NCI-H748 (cell line): ENCODE data around the gene EVI5.
A peak's percentile ranks its signal among the peaks of the same experiment; 100 is the strongest.
"Not testable (repeated sequence)": the region's sequence is repeated elsewhere in the genome, so short reads cannot be mapped to it uniquely, and the experiment has no call there.

Experiments used
- DNase-seq: peaks from one replicate; lab custom pipeline; 2025; ENCODE audit not compliant: unreplicated experiment; lab: John Stamatoyannopoulos, UW

The EVI5 gene

DNA sequence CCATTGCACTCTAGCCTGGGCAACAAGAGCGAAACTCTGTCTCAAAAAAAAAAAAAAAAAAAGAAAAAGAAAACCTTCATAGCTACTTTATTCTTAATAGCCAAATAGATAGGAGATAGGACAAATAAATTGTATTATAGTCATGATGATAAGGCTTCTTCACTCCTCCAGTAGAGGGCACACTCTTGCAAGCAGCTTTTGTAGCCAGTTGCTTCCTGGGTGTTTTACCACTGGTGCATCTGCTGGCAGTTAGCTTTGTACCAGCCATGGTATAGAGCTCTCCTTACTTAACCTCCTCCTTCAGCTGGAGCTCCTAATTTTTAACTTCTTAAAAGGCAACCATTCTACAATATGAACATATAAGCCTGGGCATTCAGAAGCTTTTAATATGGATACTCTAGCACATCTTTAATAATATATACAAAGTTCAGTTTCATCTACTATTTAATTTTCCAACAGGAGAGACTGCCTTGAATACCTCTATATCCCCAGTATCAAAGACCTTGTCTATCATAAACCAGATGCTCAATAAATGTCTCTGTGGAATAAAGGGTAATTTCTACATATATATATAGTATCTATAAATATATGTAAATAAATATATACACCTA is 35.8 kb downstream of the EVI5 start:
- DNase-seq, result peak; percentile 59

DNA sequence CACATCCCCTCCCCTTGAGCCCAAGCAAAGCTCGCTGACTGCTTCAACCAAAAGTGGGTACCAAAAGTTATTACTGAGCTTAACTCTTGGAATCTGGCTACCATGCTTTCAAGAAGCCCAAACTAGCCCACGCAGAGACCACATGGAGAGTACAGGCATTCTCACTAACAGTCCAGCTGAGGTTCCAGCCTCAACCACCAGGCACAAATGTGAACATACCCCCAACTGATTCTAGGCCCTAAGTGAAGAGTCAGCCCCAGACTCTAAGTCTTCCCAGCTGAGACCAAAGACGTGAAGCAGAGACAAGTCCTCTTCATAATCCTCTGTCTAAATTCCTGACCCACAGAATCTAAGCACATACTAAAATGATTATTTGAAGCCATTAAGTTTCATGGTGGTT is 36.8 kb downstream of the EVI5 start:
- no peak for DNase-seq

DNA sequence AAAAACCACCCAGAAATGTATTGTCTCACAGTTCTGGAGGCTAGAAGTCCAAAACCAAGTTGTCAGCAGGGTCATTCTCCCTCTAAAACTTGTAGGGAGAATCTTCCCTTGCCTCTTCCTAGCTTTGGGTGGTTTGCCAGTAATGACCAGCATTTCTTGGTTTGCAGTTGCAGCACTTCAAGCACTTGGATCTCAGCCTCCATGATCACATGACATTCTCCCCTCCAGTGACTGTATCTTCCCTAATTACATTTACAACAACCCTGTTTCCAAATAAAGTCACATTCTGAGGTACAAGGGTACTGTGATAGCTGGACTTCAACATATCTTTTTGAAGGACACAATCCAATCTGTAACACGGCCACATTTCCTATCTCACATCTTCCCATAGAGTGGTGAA is 37.2 kb downstream of the EVI5 start:
- DNase-seq, result no peak

DNA sequence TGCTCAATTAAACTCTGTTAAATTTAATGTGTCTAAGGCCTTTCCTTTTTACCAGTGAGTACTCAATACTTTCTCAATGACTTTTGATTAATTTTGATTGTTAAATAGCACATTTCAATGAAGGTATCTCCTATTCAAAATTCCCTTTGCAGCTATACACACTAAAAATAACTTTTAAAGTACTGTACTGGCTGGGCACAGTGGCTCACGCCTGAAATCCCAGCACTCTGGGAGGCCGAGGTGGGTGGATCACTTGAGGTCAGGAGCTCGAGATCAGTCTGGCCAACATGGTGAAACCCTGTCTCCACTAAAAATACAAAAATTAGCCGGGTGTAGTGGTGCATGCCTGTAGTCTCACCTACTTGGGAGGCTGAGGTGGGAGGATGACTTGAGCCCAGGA is 38.7 kb downstream of the EVI5 start:
- not testable (repeated sequence) for DNase-seq

DNA sequence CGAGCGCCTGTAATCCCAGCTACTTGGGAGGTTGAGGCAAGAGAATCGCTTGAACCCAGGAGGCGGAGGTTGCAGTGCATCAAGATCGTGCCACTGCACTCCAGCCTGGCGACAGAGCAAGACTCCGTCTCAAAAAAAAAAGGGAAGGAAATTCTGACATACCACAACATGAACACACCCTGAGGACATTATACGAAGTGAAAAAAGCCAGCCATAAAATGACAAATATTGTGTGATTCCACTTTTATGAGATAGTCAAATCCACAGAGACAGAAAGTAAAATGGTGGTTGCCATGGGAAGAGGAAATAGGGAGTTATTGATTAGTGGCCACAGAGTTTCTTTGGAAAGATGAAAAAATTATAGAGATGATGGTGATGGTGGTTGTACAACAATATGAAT is 41.7 kb downstream of the EVI5 start:
- DNase-seq, result no peak

DNA sequence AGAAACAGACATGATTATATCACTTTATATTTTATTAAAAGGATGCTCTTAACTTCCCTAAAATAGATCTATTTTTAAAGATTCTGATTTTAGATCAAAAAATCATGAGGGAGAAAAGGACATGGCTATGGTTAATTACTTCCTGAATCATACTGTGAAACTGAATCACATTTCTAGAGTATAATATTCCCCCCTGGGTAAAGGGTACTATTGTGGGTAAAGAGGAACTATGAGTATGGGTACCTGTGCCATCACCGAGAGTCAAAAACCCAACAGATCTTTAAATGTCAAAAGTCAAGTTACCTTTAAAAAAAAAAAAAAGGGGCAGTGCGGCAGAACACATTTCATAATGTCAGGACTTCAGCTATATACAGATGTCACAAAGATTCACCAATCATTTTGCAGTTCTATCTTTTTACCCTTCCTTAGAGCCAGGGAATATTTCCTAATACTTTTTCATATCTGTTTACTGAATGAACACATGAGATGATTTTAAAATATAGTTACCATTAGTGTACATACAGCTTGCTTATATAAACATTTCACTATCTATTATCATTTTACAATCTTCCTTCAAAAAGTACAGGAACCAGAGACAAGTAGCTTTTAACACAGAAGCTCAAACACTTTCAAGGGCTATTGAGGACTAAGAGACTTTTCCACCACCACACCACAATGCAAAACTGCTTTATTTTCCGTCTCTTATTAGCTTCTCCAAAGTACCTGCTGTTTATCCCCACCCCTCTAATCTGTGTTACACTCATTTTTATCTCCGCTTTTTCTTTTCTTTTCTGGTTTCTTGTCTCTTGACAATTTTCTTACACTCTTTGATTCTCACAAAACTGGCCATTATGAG is 45.0 kb downstream of the EVI5 start:
- DNase-seq, result no peak

DNA sequence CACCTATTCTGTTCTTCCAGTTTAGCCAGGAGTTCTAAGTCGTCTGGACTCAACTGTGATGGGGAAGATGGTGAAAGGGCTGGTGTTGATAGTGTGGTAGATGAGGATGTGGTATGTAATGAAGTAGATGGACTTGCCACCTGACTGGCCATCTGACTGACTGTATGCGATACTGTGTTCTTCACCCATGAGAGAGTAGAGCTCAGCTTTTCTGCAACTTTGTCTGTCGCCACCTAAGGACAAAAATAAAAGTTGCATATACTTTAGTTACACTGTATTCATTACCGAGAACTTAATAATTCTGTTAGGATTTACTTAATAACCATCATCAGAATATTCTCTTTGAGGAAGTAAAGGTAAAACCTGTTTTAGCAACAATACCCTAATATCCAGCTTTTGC is 48.5 kb downstream of the EVI5 start:
- peak; percentile 2 for DNase-seq

DNA sequence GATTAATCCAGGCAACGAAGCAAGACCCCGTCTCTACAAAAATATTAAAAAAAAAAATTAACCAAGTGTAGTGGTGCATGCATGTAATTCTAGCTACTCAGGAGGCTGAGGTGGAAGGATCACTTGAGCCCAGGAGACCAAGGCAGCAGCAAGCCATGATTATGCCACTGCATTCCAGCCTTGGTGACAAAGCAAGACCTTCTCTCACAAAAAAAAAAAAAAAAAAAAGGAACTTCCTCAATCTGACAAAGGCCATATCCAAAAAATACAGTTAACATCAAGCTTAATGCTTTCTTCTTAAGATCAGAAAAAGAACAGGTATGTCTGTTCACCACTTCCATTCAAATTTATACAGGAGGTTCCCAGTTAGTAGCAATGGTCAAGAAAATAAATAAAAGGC is 54.4 kb downstream of the EVI5 start:
- no peak for DNase-seq

DNA sequence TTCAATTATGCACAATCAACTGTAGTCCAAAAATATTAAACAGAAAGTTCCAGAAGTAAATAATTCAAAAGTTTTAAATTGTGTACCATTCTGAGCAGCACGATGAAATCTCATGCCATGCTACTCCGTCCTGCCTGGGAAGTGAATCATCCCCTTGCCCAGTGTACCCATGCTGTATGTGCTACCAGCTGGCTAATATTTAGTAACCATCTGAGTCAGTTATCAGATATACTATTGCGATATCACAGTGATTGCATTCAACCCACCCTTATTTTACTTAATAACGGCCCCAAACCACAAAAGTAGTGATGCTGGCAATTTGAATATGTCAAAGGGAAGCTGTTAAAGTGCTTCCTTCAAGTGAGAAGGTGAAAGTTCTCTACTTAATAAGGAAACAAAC is 56.2 kb downstream of the EVI5 start:
- no peak for DNase-seq

DNA sequence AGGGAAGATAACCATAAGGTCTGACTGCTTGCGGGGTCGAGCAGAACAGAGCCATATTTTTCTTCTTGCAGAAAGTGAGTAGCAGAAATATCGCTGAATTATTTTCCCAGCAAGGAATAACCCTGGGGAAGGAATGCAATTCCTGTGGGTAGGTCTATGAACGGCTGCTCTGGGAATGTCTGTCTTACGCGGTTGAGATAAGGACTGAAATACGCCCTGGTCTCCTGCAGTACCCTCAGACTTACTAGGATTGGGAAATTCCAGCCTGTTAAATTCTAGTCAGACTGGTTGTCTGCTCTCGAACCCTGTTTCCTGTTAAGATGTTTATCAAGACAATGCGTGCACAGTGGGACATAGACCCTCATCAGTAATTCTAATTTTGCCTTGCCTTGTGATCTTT is 61.2 kb downstream of the EVI5 start:
- DNase-seq, result not testable (repeated sequence)

DNA sequence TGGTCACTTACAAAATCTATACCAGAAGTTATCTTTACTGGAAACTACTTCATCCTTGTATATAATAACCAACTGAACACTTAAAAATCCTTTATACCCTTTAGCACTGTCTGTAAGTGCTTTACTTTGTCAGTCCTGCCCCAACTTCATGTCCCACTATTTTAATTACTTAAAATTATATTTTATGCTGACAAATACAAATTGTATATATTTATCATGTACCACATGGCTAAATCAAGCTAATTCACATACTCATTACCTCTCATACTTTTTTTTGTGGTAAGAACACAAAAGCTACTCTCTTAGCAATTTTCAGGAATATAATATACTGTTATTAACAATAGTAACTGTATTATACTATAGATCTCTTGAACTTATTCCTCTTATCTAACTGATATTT is 63.0 kb downstream of the EVI5 start:
- no peak for DNase-seq

DNA sequence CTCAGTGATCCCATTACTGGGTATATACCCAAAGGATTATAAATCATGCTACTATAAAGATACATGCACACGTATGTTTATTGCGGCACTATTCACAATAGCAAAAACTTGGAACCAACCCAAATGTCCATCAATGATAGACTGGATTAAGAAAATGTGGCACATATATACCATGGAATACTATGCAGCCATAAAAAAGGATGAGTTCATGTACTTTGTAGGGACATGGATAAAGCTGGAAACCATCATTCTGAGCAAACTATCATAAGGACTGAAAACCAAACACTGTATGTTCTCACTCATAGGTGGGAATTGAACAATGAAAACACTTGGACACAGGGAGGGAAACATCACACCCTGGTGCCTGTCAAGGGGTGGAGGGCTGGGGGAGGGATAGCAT is 63.8 kb downstream of the EVI5 start:
- DNase-seq, result not testable (repeated sequence)

DNA sequence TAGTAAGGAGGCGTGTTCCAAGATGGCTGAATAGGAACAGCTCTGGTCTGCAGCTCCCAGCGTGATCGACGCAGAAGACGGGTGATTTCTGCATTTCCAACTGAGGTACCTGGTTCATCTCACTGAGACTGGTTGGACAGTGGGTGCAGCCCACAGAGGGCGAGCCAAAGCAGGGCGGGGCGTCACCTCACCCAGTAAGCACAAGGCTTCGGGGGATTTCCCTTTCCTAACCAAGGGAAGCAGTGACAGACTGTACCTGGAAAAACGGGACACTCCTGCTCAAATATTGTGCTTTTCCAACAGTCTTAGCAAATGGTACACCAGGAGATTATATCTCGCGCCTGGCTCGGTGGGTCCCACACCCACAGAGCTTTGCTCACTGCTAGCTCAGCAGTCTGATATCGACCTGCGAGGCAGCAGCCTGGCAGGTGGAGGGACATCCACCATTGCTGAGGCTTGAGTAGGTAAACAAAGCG is 69.4 kb downstream of the EVI5 start:
- not testable (repeated sequence) for DNase-seq

DNA sequence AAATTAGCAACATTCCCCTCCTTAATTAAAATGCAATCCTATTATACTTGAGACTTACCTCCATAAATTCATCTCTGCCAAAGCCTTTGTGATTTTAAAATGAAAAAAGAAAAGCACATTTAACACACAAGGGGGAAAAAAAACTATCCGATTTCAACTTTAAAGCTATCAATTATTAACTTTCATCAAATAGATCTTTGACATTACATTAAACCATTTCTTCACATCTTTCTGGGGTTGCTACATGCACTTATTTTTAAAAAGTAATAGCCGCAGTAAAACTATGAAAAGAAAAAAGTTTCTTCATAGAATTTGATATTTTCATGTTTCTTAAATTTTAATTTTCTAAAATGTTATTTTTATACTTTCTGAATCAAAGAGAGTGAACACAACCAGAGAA is 71.0 kb downstream of the EVI5 start:
- DNase-seq, result no peak

DNA sequence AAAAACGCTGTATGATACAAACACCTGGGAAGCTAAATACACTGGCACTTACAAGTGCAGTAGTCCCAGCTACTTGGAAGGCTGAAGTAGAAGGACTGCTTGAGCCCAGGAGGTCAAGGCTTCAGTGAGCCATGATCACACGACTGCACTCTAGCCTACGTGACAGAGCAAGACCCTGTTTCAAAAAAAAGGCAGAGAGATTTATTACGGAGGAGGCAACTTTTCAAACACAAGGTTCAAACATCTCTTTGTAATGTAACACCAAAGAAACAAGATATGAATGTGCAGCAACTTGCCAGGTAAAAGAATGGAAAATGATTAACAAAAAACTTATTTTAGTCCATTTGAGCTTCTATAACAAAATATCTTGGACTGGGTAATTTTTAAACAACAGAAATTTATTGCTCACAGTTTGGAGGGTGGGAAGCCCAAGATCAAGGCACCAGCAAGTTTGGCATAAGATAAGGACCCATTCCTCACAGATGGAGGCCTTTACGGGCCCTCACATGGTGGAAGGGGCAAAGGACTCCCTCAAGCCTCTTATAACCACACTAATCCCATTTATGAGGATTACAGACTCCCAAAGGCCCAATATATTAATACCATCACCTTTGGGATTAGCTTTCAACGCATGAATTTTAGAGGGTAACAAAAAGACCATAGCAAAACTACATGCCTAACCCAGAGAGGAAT is 73.3 kb downstream of the EVI5 start:
- DNase-seq, result no peak

DNA sequence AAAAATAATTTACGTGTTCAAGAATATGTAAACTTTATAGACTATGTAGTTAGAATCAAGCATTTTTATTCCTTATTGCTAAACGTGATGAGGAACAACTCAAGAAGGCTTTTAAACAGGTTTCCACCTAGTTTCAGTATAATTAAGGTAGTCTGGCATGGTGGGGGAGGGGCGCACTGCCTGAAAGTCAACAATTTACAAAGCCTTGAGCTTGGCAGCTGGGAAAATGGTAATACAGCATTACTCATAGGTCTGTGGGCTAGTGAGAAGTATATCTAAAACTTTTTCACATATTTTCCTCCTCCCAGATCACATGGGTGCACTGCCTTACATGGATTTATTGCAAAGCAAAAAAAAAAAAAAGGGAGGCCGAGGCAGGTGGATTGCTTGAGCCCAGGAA is 75.2 kb downstream of the EVI5 start:
- DNase-seq, result peak; percentile 3

DNA sequence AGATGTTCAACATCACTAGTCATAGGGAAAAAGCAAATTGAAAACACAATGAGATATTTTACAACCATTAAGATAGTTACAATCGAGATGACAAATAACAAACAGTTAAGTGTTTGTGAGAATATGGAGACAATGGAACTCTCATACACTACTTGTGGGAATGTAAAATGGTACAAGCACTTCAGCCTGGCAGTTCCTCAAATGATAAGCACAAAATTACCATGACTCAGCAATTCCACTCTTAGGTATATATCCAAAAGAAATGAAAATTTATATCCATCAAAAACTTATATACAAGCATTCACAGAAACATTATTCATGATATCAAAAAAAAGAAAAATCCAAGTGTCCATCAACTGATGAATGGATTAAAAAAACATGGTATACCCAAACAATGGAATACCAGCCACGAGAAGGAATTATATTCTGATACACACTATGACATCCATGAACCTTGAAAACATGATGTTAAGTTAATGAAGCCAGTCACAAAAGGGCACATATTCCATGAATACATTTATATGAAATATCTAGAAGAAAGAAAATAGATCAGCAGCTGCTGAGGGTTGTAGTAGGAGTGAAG is 76.4 kb downstream of the EVI5 start:
- DNase-seq, result no peak

DNA sequence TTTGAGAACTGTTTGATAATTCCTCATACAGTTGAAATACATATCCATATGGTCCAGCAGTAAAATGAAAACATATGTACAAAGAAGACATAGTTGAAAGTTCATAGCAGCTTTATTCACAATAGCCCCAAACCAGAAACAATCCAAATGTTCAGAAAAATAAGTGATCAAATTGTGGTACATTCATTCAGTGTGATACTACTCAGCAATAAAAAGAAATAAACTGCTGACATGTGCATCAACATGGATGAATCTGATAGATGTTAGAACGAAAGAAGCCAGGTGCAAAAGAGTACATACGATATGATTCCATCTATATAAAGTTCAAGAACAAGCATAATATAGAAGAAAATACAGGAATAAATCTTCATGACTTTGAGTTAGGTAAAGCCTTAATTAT is 77.2 kb downstream of the EVI5 start:
- no peak for DNase-seq

DNA sequence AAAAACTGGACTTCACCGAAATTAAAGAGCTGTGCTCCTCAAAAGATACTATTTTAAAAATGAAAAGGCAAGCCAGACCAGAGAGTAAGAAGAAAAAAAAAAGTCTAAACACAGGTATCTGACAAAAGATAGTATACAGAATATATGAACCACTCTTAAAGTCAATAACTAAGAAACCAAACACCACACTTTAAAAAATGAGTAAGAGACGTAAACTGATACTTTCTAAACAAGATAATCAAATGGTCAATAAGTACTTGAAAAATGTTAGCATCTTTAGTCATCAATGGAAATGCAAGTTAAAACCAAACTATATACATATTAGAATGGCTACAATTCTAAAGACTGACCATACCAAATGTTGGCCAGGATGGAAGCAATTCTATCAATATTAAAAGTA is 77.6 kb downstream of the EVI5 start:
- DNase-seq, result no peak

DNA sequence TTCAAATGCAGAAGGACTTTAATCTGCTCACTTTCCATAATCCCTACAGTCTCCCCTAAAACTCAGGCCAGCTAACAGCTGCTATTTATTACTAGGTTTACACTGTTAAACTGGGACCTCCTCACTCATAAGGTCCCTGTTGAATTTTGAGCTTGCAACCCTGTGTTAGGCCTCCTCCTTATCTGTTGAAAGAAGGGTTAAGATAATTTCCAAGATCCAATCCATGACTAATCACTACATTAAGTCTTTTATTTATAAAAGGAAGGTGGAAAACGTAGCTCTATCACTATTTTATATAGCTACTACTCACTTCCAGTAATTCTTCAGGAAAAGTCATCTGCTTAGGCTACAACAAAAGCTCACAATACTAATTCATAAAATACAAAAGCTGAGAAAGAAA is 79.5 kb downstream of the EVI5 start:
- no peak for DNase-seq

DNA sequence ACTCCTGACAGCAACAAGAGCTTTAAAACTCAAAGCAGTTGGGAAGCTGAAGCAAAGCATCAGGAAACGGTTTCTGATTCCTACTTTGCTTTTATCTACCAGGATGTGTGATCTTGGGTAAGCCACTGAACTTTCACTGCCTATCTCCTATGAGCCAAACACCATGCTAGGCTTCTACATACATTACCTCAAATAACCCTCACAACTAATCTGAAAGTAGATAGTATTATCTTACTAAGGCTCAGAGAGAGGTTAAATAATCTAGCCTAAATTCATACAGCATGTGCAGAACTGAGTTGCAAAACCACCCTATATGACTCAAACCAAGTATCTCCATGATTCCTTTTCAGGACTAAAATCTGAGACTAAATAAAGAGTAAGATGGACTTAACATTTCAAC is 83.8 kb downstream of the EVI5 start:
- no peak for DNase-seq

DNA sequence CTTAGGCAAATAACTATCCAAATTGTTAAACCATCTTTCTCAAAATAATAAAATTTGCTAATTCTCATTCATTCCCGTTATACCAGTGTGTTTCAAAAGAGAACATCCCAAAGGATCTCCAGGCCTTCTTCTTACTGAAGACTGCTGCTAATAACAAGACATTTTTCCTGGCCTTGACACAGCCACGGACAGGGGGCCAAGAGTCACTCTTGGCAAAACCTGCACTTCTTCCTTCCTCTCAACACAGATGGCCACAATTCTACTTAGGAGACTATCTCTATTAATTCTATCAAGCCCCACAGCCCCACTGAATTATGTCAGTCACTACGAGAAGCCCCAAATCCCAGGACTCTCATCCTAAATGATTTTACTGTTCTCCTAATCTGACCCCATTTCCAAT is 86.0 kb downstream of the EVI5 start:
- DNase-seq, result no peak
